GM12878 (cell line): ENCODE results near the gene TUBB4B. TPM values are rescaled to one million over a fixed set of nuclear protein-coding genes. Genes with fewer than 3 reads are reported as not detected.

Experiments used
- SMAD5 ChIP-seq: IDR thresholded peaks from 2 replicates; pipeline ENCODE4 v1.6.1; 2016; ENCODE audit warnings: antibody characterized with exemption, low read depth
- polyA plus RNA-seq, 11 experiments: library from polyadenylated mRNA; depleted of rRNA in 4 of 11; unstranded in 6 of 11; stranded (reverse) in 5 of 11; fragments of >200 nt; fragmentation: Nextera tagmentation in 4 of 11; fragmentation: Illumina TruSeq in 1 of 11; extraction: Ambion mirVana in 4 of 11; extraction: Trizol in 1 of 11; gene quantifications; 1 replicate in 1 of 11; 2 replicates in 10 of 11; pipeline versions ENCODE4 v1.2.1 to v1.2.3, GENCODE V29; 2011 to 2016; ENCODE audit warnings: inconsistent platforms in 2 of 11, missing spikeins in 2 of 11, low read depth in 1 of 11
- total RNA-seq, 4 experiments: library from RNA; depleted of rRNA in 3 of 4; stranded (reverse); fragments of >200 nt in 3 of 4; fragmentation: Illumina TruSeq in 1 of 4; extraction: Trizol in 1 of 4; gene quantifications; 2 replicates each; pipeline versions ENCODE4 v1.2.1 to v1.2.3, GENCODE V29; 2013 to 2021

Gene TUBB4B
- total and polyA plus RNA-seq, 10 of the 15 experiments (the other 5 are each of a cell fraction or from before 2014, with no cell fraction given): 23.0 to 532 (median 254) TPM

GRCh38 chr9:137293094-137293481, 52.0 kb downstream of the TUBB4B start (continued):
- no peak for TF ChIP-seq SMAD5

Other genes starting within 250 kb of the TUBB4B start
Only the 7 nearest of the 30 such genes appear.
- 10.8 and 16.3 TPM in 2 replicates for gene NDOR1, start 35.6 kb upstream of the TUBB4B start, total RNA-seq (2014; rRNA removed)
- 4.6 and 5.9 TPM in 2 replicates for gene NDOR1, start 35.6 kb upstream of the TUBB4B start, total RNA-seq (2014; rRNA removed; fragmentation: Illumina TruSeq; extraction: Trizol)
- gene NDOR1, start 35.6 kb upstream of the TUBB4B start, total RNA-seq (2021): 28.2 and 32.9 TPM in 2 replicates
- gene NDOR1, start 35.6 kb upstream of the TUBB4B start, polyA plus RNA-seq (2011; rRNA removed): 1.7 and 5.4 TPM in 2 replicates
- 0.86 and 3.4 TPM in 2 replicates for gene NDOR1, start 35.6 kb upstream of the TUBB4B start, polyA plus RNA-seq (2014; fragmentation: Illumina TruSeq; extraction: Trizol)
- under 1 TPM; 0.04 to 0.05 TPM for gene NDOR1, start 35.6 kb upstream of the TUBB4B start, polyA plus RNA-seq (2014; fragmentation: Nextera tagmentation; extraction: Ambion mirVana)
- 28.1 and 30.2 TPM in 2 replicates for gene NDOR1, start 35.6 kb upstream of the TUBB4B start, polyA plus RNA-seq (2014; rRNA removed)
- 10 to 100 TPM; 18.0 to 21.7 TPM for gene NDOR1, start 35.6 kb upstream of the TUBB4B start, polyA plus RNA-seq (2016; fragmentation: Nextera tagmentation; extraction: Ambion mirVana)
- gene RNF208, start 19.0 kb upstream of the TUBB4B start, total RNA-seq (2014; rRNA removed): 0.73 and 0.87 TPM in 2 replicates
- 0.13 and 0.14 TPM in 2 replicates for gene RNF208, start 19.0 kb upstream of the TUBB4B start, total RNA-seq (2014; rRNA removed; fragmentation: Illumina TruSeq; extraction: Trizol)
- 10.7 and 12.0 TPM in 2 replicates for gene RNF208, start 19.0 kb upstream of the TUBB4B start, total RNA-seq (2021)
- 0.16 and 0.30 TPM in 2 replicates for gene RNF208, start 19.0 kb upstream of the TUBB4B start, polyA plus RNA-seq (2011; rRNA removed)
- gene RNF208, start 19.0 kb upstream of the TUBB4B start, polyA plus RNA-seq (2014; fragmentation: Illumina TruSeq; extraction: Trizol): 0.62 TPM in 1 of 2 replicates, not detected in the other
- gene RNF208, start 19.0 kb upstream of the TUBB4B start, polyA plus RNA-seq (2014; fragmentation: Nextera tagmentation; extraction: Ambion mirVana): under 1 TPM; 0.06 to 0.80 TPM
- 4.6 and 5.4 TPM in 2 replicates for gene RNF208, start 19.0 kb upstream of the TUBB4B start, polyA plus RNA-seq (2014; rRNA removed)
- gene RNF208, start 19.0 kb upstream of the TUBB4B start, polyA plus RNA-seq (2016; fragmentation: Nextera tagmentation; extraction: Ambion mirVana): 1 to 10 TPM; 1.0 to 1.2 TPM
- 1.9 and 2.8 TPM in 2 replicates for gene CYSRT1, start 16.1 kb upstream of the TUBB4B start, total RNA-seq (2014; rRNA removed)
- gene CYSRT1, start 16.1 kb upstream of the TUBB4B start, total RNA-seq (2014; rRNA removed; fragmentation: Illumina TruSeq; extraction: Trizol): 0.46 and 0.67 TPM in 2 replicates
- gene CYSRT1, start 16.1 kb upstream of the TUBB4B start, total RNA-seq (2021): 0.97 and 1.6 TPM in 2 replicates
- 0.58 and 0.73 TPM in 2 replicates for gene CYSRT1, start 16.1 kb upstream of the TUBB4B start, polyA plus RNA-seq (2011; rRNA removed)
- gene CYSRT1, start 16.1 kb upstream of the TUBB4B start, polyA plus RNA-seq (2014; fragmentation: Illumina TruSeq; extraction: Trizol): 0.34 TPM in 1 of 2 replicates, not detected in the other
- gene CYSRT1, start 16.1 kb upstream of the TUBB4B start, polyA plus RNA-seq (2014; fragmentation: Nextera tagmentation; extraction: Ambion mirVana): under 1 TPM in 1 of 2 experiments, not detected in 1; 0.24 TPM
- gene CYSRT1, start 16.1 kb upstream of the TUBB4B start, polyA plus RNA-seq (2014; rRNA removed): 2.8 and 3.1 TPM in 2 replicates
- 1 to 10 TPM; 3.0 to 3.6 TPM for gene CYSRT1, start 16.1 kb upstream of the TUBB4B start, polyA plus RNA-seq (2016; fragmentation: Nextera tagmentation; extraction: Ambion mirVana)
- gene RNF224, start 13.8 kb upstream of the TUBB4B start, total RNA-seq (2014; rRNA removed): not detected in 2 replicates
- gene RNF224, start 13.8 kb upstream of the TUBB4B start, total RNA-seq (2014; rRNA removed; fragmentation: Illumina TruSeq; extraction: Trizol): not detected in 2 replicates
- not detected in 2 replicates for gene RNF224, start 13.8 kb upstream of the TUBB4B start, total RNA-seq (2021)
- gene RNF224, start 13.8 kb upstream of the TUBB4B start, polyA plus RNA-seq (2011; rRNA removed): not detected in 2 replicates
- not detected in 2 replicates for gene RNF224, start 13.8 kb upstream of the TUBB4B start, polyA plus RNA-seq (2014; fragmentation: Illumina TruSeq; extraction: Trizol)
- gene RNF224, start 13.8 kb upstream of the TUBB4B start, polyA plus RNA-seq (2014; fragmentation: Nextera tagmentation; extraction: Ambion mirVana): not detected
- not detected in 2 replicates for gene RNF224, start 13.8 kb upstream of the TUBB4B start, polyA plus RNA-seq (2014; rRNA removed)
- gene RNF224, start 13.8 kb upstream of the TUBB4B start, polyA plus RNA-seq (2016; fragmentation: Nextera tagmentation; extraction: Ambion mirVana): not detected
- not detected in 2 replicates for gene SLC34A3, start 10.4 kb upstream of the TUBB4B start, total RNA-seq (2014; rRNA removed)
- not detected in 2 replicates for gene SLC34A3, start 10.4 kb upstream of the TUBB4B start, total RNA-seq (2014; rRNA removed; fragmentation: Illumina TruSeq; extraction: Trizol)
- gene SLC34A3, start 10.4 kb upstream of the TUBB4B start, total RNA-seq (2021): not detected in 2 replicates
- gene SLC34A3, start 10.4 kb upstream of the TUBB4B start, polyA plus RNA-seq (2011; rRNA removed): not detected in 2 replicates
- gene SLC34A3, start 10.4 kb upstream of the TUBB4B start, polyA plus RNA-seq (2014; fragmentation: Illumina TruSeq; extraction: Trizol): not detected in 2 replicates
- gene SLC34A3, start 10.4 kb upstream of the TUBB4B start, polyA plus RNA-seq (2014; fragmentation: Nextera tagmentation; extraction: Ambion mirVana): not detected
- not detected in 2 replicates for gene SLC34A3, start 10.4 kb upstream of the TUBB4B start, polyA plus RNA-seq (2014; rRNA removed)
- gene SLC34A3, start 10.4 kb upstream of the TUBB4B start, polyA plus RNA-seq (2016; fragmentation: Nextera tagmentation; extraction: Ambion mirVana): not detected
- not detected in 2 replicates for gene STPG3, start 10.0 kb downstream of the TUBB4B start, total RNA-seq (2014; rRNA removed)
- not detected in 2 replicates for gene STPG3, start 10.0 kb downstream of the TUBB4B start, total RNA-seq (2014; rRNA removed; fragmentation: Illumina TruSeq; extraction: Trizol)
- gene STPG3, start 10.0 kb downstream of the TUBB4B start, total RNA-seq (2021): not detected in 2 replicates
- gene STPG3, start 10.0 kb downstream of the TUBB4B start, polyA plus RNA-seq (2011; rRNA removed): not detected in 2 replicates
- not detected in 2 replicates for gene STPG3, start 10.0 kb downstream of the TUBB4B start, polyA plus RNA-seq (2014; fragmentation: Illumina TruSeq; extraction: Trizol)
- gene STPG3, start 10.0 kb downstream of the TUBB4B start, polyA plus RNA-seq (2014; fragmentation: Nextera tagmentation; extraction: Ambion mirVana): not detected
- not detected in 2 replicates for gene STPG3, start 10.0 kb downstream of the TUBB4B start, polyA plus RNA-seq (2014; rRNA removed)
- not detected for gene STPG3, start 10.0 kb downstream of the TUBB4B start, polyA plus RNA-seq (2016; fragmentation: Nextera tagmentation; extraction: Ambion mirVana)
- gene NELFB, start 14.0 kb downstream of the TUBB4B start, total RNA-seq (2014; rRNA removed): 34.0 and 39.3 TPM in 2 replicates
- 14.6 and 16.1 TPM in 2 replicates for gene NELFB, start 14.0 kb downstream of the TUBB4B start, total RNA-seq (2014; rRNA removed; fragmentation: Illumina TruSeq; extraction: Trizol)
- 61.2 and 63.4 TPM in 2 replicates for gene NELFB, start 14.0 kb downstream of the TUBB4B start, total RNA-seq (2021)
- 11.9 and 22.6 TPM in 2 replicates for gene NELFB, start 14.0 kb downstream of the TUBB4B start, polyA plus RNA-seq (2011; rRNA removed)
- gene NELFB, start 14.0 kb downstream of the TUBB4B start, polyA plus RNA-seq (2014; fragmentation: Illumina TruSeq; extraction: Trizol): 5.0 and 18.2 TPM in 2 replicates
- gene NELFB, start 14.0 kb downstream of the TUBB4B start, polyA plus RNA-seq (2014; fragmentation: Nextera tagmentation; extraction: Ambion mirVana): under 1 TPM; 0.19 to 0.68 TPM
- gene NELFB, start 14.0 kb downstream of the TUBB4B start, polyA plus RNA-seq (2014; rRNA removed): 41.1 and 45.3 TPM in 2 replicates
- gene NELFB, start 14.0 kb downstream of the TUBB4B start, polyA plus RNA-seq (2016; fragmentation: Nextera tagmentation; extraction: Ambion mirVana): 10 to 100 TPM; 40.3 to 42.4 TPM